GM12874 (cell line): ENCODE data around the gene HSPA6.
"Not testable (repeated sequence)": the region's sequence is repeated elsewhere in the genome, so short reads cannot be mapped to it uniquely, and the experiment has no call there.

ENCODE experiments used
- TF ChIP-seq, protein P1 (sequence below): IDR thresholded peaks from 2 replicates; pipeline ENCODE4 v1.5.1; 2011; ENCODE audit warnings: low read depth, mild to moderate bottlenecking, control low read depth, low read length, moderate library complexity; ENCODE audit not compliant: insufficient read depth

HSPA6 gene

DNA sequence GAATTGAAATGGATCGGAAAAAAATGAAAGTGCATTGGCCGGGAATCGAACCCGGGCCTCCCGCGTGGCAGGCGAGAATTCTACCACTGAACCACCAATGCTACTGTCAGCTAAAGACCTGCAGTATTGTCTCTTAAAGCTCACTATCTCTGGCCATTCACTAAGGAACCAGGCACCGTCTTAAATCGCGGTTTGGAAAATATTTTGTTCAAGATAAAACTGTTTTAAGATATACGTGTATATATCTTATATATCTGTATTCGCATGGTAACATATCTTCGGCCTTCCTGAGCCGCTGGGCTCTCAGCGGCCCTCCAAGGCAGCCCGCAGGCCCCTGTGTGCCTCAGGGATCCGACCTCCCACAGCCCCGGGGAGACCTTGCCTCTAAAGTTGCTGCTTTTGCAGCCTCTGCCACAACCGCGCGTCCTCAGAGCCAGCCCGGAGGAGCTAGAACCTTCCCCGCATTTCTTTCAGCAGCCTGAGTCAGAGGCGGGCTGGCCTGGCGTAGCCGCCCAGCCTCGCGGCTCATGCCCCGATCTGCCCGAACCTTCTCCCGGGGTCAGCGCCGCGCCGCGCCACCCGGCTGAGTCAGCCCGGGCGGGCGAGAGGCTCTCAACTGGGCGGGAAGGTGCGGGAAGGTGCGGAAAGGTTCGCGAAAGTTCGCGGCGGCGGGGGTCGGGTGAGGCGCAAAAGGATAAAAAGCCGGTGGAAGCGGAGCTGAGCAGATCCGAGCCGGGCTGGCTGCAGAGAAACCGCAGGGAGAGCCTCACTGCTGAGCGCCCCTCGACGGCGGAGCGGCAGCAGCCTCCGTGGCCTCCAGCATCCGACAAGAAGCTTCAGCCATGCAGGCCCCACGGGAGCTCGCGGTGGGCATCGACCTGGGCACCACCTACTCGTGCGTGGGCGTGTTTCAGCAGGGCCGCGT lies at the start of gene HSPA6:
HSPA6 (plus strand) TSS at position 724 of the 925 bp plus-strand sequence; CDS start at position 843, 119 bp downstream.
- TF ChIP-seq, protein P1, sequence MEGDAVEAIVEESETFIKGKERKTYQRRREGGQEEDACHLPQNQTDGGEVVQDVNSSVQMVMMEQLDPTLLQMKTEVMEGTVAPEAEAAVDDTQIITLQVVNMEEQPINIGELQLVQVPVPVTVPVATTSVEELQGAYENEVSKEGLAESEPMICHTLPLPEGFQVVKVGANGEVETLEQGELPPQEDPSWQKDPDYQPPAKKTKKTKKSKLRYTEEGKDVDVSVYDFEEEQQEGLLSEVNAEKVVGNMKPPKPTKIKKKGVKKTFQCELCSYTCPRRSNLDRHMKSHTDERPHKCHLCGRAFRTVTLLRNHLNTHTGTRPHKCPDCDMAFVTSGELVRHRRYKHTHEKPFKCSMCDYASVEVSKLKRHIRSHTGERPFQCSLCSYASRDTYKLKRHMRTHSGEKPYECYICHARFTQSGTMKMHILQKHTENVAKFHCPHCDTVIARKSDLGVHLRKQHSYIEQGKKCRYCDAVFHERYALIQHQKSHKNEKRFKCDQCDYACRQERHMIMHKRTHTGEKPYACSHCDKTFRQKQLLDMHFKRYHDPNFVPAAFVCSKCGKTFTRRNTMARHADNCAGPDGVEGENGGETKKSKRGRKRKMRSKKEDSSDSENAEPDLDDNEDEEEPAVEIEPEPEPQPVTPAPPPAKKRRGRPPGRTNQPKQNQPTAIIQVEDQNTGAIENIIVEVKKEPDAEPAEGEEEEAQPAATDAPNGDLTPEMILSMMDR = not testable (repeated sequence)

GRCh38 chr1:161478985-161479384 lies 45.4 kb upstream of the HSPA6 start:
- TF ChIP-seq, protein P1 = no peak

DNA sequence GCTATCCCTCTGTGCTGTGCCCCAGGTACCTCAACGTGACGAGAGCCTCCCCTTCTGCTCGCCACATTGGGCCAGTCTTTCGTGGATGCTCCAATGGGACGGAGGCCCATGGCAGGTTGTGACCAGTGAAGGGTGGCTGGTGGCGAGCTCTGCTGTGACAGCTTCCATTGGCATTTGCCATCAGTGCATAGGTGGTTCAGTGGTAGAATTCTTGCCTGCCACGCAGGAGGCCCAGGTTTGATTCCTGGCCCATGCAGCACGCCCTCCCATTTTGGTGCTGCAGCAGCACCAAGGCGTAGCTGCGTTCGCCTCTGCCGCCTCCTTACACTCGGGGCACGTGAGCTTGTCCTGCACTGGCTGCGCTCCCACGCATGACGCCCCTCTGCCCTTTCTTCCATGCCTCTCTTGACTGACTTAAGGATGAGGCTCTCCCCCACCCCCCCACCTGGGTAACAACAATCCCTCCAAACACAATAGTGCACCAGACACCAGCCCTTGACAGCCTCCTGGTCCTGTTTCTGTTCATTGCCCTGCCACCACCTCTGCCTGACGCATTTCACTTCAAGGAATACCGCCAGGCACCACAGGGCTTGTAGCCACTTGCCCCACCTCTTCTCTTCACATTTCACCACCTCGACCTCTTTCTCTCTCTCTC lies 43.8 kb upstream of the HSPA6 start:
- TF ChIP-seq, protein P1 = no peak

- TF ChIP-seq, protein P1 = no peak
These were observed 42.5 kb upstream of the HSPA6 start for GRCh38 chr1:161481624-161482392.

GRCh38 chr1:161482610-161483009 lies 41.7 kb upstream of the HSPA6 start:
- TF ChIP-seq, protein P1 = no peak

- TF ChIP-seq, protein P1 = no peak
These were observed 41.0 kb upstream of the HSPA6 start for GRCh38 chr1:161483361-161483760.

- TF ChIP-seq, protein P1 = peak; percentile 34; the same call in 1 of the 2 replicates
These were observed 39.7 kb upstream of the HSPA6 start for GRCh38 chr1:161484613-161485012.
